ENCODE measurements around the gene SAMHD1. TPM values are rescaled to one million over a fixed set of nuclear protein-coding genes. Genes with fewer than 3 reads are reported as not detected.

The SAMHD1 gene
- total and polyA plus RNA-seq, 2 of the 13 experiments (the other 11 are each of a cell fraction or from before 2014, with no cell fraction given), result 16.9 to 43.5 TPM

DNA sequence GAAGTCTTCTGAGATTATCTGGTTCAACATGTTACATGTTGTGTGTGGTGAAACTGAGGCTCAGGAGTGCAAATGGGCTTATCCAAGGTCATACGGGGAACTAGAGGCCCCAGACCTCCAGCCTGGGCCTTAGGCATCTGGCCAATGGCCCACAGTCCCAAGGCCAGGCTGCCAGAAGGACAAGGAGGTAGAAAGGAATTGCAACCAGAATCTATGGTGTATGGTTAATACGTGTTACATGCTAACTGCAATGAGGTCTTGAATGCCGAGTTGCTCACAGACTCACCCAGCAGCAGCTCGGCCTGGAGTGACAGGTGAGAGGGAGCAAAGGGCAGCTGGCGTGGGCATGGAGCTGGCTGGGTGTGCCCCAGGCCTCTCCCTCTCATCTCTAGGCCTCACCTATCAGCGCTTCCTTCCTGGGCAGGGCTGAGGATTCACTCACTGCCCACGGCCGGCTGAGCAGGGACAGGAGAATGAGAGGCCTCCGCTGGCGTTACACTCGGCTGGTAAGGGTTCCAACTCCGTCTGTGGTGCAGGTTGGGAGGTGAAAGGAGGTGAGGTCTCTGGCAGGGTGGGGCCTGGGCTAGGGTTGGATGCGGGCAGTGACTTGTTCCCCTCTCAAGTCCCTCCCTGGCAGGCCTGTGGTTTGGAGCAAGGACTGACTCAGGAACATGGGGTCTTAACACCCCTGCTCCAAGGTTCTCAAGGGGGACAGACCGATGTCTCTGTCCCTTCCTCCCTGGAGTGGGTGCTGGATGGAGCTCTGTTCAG is 75.6 kb downstream of the SAMHD1 start, which contains the start of gene TLDC2 (continued):
- TF ChIP-seq, protein P1, sequence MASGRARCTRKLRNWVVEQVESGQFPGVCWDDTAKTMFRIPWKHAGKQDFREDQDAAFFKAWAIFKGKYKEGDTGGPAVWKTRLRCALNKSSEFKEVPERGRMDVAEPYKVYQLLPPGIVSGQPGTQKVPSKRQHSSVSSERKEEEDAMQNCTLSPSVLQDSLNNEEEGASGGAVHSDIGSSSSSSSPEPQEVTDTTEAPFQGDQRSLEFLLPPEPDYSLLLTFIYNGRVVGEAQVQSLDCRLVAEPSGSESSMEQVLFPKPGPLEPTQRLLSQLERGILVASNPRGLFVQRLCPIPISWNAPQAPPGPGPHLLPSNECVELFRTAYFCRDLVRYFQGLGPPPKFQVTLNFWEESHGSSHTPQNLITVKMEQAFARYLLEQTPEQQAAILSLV (CRISPR knock-in tag; IDR thresholded peaks at IDR 0.05; ENCODE audit: borderline replicate concordance), result peak; percentile 91; the same call in 1 of the 2 replicates
- peak; percentile 85 for TF ChIP-seq ZNF619 (CRISPR knock-in tag; IDR thresholded peaks at IDR 0.05)
- peak; percentile 59; the same call in 1 of the 2 replicates for TF ChIP-seq NR2C2 (CRISPR knock-in tag; IDR thresholded peaks at IDR 0.05; ENCODE audit: borderline replicate concordance)
- TF ChIP-seq ZSCAN29 (CRISPR knock-in tag; conservative IDR thresholded peaks at IDR 0.05), result peak; percentile 87; the same call in 1 of the 2 replicates
- 0 out of 2 replicates have a peak, but pooled peaks have one; percentile 71 for TF ChIP-seq ZNF773 (CRISPR knock-in tag; IDR thresholded peaks at IDR 0.05; ENCODE audit: borderline replicate concordance)
- no peak for TF ChIP-seq MEIS2 (CRISPR knock-in tag; IDR thresholded peaks at IDR 0.05)
- no peak; the same call in 1 of the 2 replicates for TF ChIP-seq ZNF564 (CRISPR knock-in tag; IDR thresholded peaks at IDR 0.05)
- peak; percentile 62; the same call in 1 of the 2 replicates for TF ChIP-seq REPIN1 (CRISPR knock-in tag; IDR thresholded peaks at IDR 0.05; ENCODE audit: borderline replicate concordance, low read depth)
- TF ChIP-seq, protein P2, sequence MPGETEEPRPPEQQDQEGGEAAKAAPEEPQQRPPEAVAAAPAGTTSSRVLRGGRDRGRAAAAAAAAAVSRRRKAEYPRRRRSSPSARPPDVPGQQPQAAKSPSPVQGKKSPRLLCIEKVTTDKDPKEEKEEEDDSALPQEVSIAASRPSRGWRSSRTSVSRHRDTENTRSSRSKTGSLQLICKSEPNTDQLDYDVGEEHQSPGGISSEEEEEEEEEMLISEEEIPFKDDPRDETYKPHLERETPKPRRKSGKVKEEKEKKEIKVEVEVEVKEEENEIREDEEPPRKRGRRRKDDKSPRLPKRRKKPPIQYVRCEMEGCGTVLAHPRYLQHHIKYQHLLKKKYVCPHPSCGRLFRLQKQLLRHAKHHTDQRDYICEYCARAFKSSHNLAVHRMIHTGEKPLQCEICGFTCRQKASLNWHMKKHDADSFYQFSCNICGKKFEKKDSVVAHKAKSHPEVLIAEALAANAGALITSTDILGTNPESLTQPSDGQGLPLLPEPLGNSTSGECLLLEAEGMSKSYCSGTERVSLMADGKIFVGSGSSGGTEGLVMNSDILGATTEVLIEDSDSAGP (CRISPR knock-in tag; IDR thresholded peaks at IDR 0.05; ENCODE audit: borderline replicate concordance), result peak; percentile 92
- 0 out of 2 replicates have a peak, but pooled peaks have one; percentile 17 for TF ChIP-seq ATF2 (CRISPR knock-in tag; IDR thresholded peaks at IDR 0.05)
- TF ChIP-seq ZNF605 (CRISPR knock-in tag; IDR thresholded peaks at IDR 0.05), result peak; percentile 37; the same call in 1 of the 2 replicates
- no peak for TF ChIP-seq NONO (IDR thresholded peaks at IDR 0.05)
- peak; percentile 8; the same call in 1 of the 2 replicates for TF ChIP-seq NONO (CRISPR knock-in tag; conservative IDR thresholded peaks at IDR 0.05)
- 0 out of 2 replicates have a peak, but pooled peaks have one; percentile 13 for TF ChIP-seq TGIF2 (CRISPR knock-in tag; IDR thresholded peaks at IDR 0.05)
- peak; percentile 70; the same call in 1 of the 2 replicates for TF ChIP-seq ZNF124 (CRISPR knock-in tag; IDR thresholded peaks at IDR 0.05)
- no peak for TF ChIP-seq SNAI1 (CRISPR knock-in tag; IDR thresholded peaks at IDR 0.05; ENCODE audit: borderline replicate concordance)
- no peak for TF ChIP-seq MTA3 (CRISPR knock-in tag; IDR thresholded peaks at IDR 0.05)
- no peak; the same call in 1 of the 2 replicates for TF ChIP-seq TRAFD1 (CRISPR knock-in tag; IDR thresholded peaks at IDR 0.05; ENCODE audit: borderline replicate concordance)
- TF ChIP-seq ZNF543 (CRISPR knock-in tag; IDR thresholded peaks at IDR 0.05), result peak; percentile 90
- TF ChIP-seq ZNF770 (CRISPR knock-in tag; IDR thresholded peaks at IDR 0.05), result peak; percentile 62; the same call in 1 of the 2 replicates
